ENCODE measurements around the gene ADM2.

ADM2 gene

DNA sequence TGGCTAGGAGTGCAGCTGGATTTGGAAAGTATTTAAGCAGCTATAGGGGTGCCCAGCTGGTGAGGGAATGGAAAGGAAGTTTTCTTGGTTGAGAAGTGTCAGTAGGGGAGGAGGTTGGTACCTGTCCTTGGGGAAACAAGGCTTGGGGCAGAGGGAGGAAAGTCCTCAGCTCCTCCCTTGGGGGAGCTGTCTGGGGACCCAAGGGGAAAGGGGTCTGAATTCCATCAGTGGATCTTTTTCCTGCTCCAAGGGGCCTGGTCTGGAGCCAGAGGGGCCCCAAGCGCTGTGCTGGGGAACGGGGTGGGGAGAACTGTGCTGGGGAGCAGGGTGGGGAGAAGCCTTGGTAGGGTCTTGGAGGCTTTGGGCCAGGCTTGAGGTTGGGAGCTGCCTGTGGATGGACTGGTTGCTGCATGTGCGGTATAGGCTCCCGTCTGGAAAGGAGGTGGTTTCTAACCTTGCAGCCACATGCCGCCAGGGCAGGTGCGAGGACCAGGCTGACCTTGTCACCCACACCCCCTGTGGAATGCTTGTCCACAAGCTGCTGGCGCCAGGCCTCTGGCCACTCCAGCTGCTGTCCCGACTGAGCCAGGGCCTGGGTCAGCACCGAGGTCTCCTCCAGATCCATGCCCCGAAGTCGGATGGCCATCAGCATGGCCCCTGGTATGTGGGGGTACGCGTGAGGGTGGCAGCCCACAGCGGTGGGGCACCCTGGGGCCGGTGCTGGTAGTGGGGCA lies 47.5 kb downstream of the ADM2 start:
- DNase-seq (ENCODE audit: low read depth), result no peak
- TF ChIP-seq, protein P1, sequence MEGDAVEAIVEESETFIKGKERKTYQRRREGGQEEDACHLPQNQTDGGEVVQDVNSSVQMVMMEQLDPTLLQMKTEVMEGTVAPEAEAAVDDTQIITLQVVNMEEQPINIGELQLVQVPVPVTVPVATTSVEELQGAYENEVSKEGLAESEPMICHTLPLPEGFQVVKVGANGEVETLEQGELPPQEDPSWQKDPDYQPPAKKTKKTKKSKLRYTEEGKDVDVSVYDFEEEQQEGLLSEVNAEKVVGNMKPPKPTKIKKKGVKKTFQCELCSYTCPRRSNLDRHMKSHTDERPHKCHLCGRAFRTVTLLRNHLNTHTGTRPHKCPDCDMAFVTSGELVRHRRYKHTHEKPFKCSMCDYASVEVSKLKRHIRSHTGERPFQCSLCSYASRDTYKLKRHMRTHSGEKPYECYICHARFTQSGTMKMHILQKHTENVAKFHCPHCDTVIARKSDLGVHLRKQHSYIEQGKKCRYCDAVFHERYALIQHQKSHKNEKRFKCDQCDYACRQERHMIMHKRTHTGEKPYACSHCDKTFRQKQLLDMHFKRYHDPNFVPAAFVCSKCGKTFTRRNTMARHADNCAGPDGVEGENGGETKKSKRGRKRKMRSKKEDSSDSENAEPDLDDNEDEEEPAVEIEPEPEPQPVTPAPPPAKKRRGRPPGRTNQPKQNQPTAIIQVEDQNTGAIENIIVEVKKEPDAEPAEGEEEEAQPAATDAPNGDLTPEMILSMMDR (conservative IDR thresholded peaks at IDR 0.05; ENCODE audit: low read depth, low read length), result no peak
- no peak overlapping the region for H3K4me3 ChIP-seq (ENCODE audit: low read length)

DNA sequence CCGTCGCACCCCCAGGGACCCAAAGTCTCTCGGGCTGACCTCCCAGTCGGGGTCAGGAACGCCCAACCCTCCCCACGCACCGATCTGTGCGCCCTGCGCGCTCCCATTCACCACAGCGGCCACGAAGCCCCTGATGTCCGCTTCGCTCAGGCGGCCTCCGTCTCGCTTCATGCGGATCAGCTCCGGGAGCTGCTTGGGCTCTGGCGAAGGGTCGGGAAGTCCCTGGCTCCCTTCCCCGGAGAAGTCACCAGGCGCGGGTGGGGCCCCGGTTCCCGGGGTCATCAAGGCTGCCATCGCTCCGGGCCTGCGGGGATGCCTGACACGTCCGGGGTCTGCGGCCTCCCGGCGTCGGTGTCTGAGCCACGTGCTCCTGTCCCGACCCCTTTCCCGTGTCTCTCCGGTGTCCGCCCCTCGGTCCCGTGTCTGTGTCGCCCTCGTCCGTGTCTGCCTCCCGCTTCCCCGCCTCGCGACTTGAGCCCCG lies 48.1 kb downstream of the ADM2 start:
- no peak overlapping the region for H3K4me3 ChIP-seq (ENCODE audit: low read length)
- TF ChIP-seq, protein P1 (conservative IDR thresholded peaks at IDR 0.05; ENCODE audit: low read depth, low read length), result no peak
- DNase-seq (ENCODE audit: low read depth), result no peak

DNA sequence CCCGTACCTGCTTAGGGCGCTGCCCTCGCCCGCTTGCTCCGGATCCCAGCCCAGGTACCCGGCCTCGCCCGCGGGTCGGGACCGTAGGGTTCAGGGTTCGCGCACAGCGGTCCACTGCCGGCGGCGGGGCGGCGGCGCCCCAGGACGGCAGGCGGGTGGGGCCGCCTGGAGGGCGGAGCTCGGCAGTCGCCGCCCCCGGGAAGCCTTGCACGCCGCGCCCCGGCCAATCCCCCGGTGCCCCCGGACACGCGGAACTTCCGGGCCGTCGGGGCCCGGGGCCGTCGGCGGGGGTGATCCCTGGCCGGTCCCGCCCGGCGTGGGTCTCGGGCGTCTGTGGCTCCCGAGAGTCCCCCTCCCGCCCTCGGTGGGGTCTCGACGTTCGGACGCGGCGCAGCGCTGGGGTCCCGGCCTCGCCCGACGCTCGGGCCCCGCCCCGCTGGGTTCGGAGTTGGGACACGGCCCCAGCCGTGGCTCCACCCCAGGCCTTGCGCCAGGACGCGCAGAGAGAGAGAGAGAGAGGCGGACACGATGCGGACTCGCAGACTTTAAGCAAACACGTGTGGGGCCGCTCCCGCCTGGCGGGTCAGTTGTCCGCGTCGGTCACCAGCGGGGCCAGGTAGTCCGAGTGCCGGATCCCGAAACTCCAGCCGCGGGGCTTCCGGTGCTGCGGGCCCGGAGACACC lies 48.7 kb downstream of the ADM2 start, which contains the start of gene TYMP:
TYMP (minus strand) TSS at position 116 of the 683 bp plus-strand sequence. CDS start 303 bp downstream, outside the sequence.
- DNase-seq (ENCODE audit: low read depth), result no peak
- peak within 1 kb of the TSS; percentile 7 for H3K4me3 ChIP-seq (ENCODE audit: low read length)
- TF ChIP-seq, protein P1 (conservative IDR thresholded peaks at IDR 0.05; ENCODE audit: low read depth, low read length), result no peak

DNA sequence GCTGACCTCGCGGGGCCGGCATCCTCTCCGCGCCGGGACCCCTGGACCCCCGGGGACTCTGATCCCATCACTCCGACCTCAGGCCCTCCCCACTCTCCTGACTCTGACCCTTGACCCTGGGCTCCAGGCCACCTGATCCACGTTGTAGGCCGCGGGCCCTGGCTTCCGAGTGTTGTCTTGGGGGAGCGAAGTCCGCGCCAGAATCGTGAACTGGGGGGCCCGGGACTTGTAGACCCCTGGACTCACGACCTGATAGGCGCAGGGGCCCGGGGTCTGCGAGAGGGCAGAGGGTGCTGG lies 49.2 kb downstream of the ADM2 start:
- TF ChIP-seq, protein P1 (conservative IDR thresholded peaks at IDR 0.05; ENCODE audit: low read depth, low read length), result no peak
- DNase-seq (ENCODE audit: low read depth), result no peak
- peak overlapping the region; percentile 7 for H3K4me3 ChIP-seq (ENCODE audit: low read length)

DNA sequence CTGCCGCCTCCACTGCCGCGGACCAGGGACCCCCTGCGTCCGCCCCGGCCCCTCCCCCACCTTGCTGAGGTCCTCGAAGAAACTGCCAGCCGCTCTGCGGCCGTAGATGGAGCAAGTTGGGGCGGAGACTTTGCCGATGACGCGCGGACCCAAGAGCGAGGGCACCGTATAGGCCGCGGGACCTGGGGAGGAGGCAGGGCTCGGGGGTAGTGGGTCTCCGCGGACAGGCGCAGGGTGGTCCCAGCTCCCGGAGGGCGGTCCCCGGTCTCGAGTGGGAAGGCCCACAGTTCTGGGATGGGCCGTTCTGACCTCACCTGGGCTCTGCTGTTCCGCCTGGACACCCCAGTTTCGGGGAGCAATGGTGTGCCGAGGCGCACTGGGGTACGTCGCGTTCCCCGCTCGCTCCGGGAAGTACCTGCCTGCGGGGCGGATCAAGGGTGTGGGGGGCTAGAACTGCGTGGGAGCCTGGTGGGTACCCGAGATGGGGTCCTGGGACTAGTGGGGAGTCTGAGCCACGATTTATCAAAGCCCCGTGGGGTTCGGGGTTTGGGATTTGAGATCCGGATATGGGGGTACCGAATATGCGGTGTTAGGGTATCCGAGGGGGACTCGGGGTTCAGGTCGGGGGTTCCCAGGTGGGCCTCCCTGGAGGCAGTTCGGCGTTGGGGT lies 49.7 kb downstream of the ADM2 start:
- peak overlapping the region; percentile 9 for H3K4me3 ChIP-seq (ENCODE audit: low read length)
- no peak for DNase-seq (ENCODE audit: low read depth)
- TF ChIP-seq, protein P1 (conservative IDR thresholded peaks at IDR 0.05; ENCODE audit: low read depth, low read length), result no peak

DNA sequence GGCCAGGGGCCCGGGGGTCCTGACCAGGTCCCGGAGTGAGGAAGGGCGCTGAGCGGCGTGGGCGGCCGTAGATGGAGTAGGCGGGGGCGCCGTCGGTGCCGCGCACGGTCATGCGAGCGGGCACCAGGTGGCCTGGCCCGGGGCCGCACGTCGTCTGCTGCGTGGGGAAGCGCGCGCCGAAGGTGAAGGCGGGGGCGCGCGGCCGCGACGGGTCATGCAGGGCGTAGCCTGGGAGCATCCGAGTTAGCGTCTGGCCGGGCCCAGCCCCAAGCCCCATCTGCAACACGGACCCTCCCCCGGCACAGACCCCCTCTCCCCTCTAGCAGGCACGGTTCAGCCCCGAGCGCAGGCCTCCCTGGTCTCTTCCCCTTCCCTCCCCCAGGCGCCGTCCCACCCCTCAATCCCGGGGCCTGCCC lies 50.2 kb downstream of the ADM2 start:
- TF ChIP-seq, protein P1 (conservative IDR thresholded peaks at IDR 0.05; ENCODE audit: low read depth, low read length), result no peak
- DNase-seq (ENCODE audit: low read depth), result no peak
- peak overlapping the region; percentile 19 for H3K4me3 ChIP-seq (ENCODE audit: low read length)

Data from retinal pigment epithelial cell (primary cell).